GM12878 (cell line): ENCODE results near the gene ADCYAP1. TPM values are rescaled to one million over a fixed set of nuclear protein-coding genes. Genes with fewer than 3 reads are reported as not detected.

Experiments
- ATAC-seq: fragments of 200-7000 bp; cut with Tn5 transposase; 3 replicates; pipeline ENCODE4 v1.9.1; 2020; ENCODE audit warnings: mild to moderate bottlenecking, moderate library complexity
- BruUV-seq: library from RNA; stranded (reverse); fragments of 400-500 nt; replicated peaks from 2 replicates; lab custom pipeline; 2021; lab: Mats Ljungman, UMichigan
- CTCF ChIA-PET: fragments of 300-600 bp; sonication (Branson Sonifier 250); formaldehyde crosslinking; extraction: SDS; loops from one replicate; lab custom pipeline; 2021; ENCODE audit warnings: inconsistent platforms; lab: Yijun Ruan, JAX
- POLR2A ChIA-PET: fragments of 350-600 bp; formaldehyde crosslinking; extraction: SDS; loops from one replicate; lab custom pipeline; 2021; ENCODE audit warnings: inconsistent platforms; lab: Charles Lee
- RAD21 ChIA-PET: fragments of 300-600 bp; sonication (Branson Sonifier 250); formaldehyde crosslinking; loops from one replicate; lab custom pipeline; 2023; ENCODE audit warnings: antibody characterized with exemption; ENCODE audit not compliant: unreplicated experiment; lab: Charles Lee
- SMC1A ChIA-PET: fragments of 300-600 bp; sonication (Branson Sonifier 250); formaldehyde crosslinking; loops from one replicate; lab custom pipeline; 2023; ENCODE audit not compliant: unreplicated experiment, uncharacterized antibody; lab: Charles Lee
- DNase-seq: peaks from one replicate; pipeline ENCODE4 v3.0.0-alpha.2; 2011; ENCODE audit warnings: low read depth, low spot score
- FAIRE-seq: peaks from 3 replicates; lab custom pipeline; 2011; peaks lifted over from hg19 to GRCh38; lab: Jason Lieb, UNC
- H2AFZ ChIP-seq: 2 replicates; pipeline ENCODE4 v1.6.0; 2011; ENCODE audit warnings: low read depth, low read length, control low read depth; ENCODE audit not compliant: control insufficient read depth
- H3K27ac ChIP-seq: 2 replicates; pipeline ENCODE4 v1.5.1; 2011; ENCODE audit warnings: control low read depth; ENCODE audit not compliant: control insufficient read depth, insufficient read depth
- H3K27me3 ChIP-seq, 2 experiments: replicated peaks in 1 of 2; 2 replicates each; pipeline versions ENCODE4 v1.6.0 to v1.6.1; 2011; ENCODE audit warnings: low read length in 1 of 2; ENCODE audit not compliant: control insufficient read depth in 2 of 2, insufficient read depth in 2 of 2
- H3K36me3 ChIP-seq, 2 experiments: 2 replicates each; pipeline ENCODE4 v1.5.1; 2011; ENCODE audit warnings: low read length in 1 of 2; ENCODE audit not compliant: control insufficient read depth in 2 of 2, insufficient read depth in 2 of 2
- H3K4me1 ChIP-seq: 2 replicates; pipeline ENCODE4 v1.6.1; 2011; ENCODE audit warnings: mild to moderate bottlenecking, low read length, moderate library complexity, mixed read lengths; ENCODE audit not compliant: control insufficient read depth, insufficient read depth
- H3K4me2 ChIP-seq: 2 replicates; pipeline ENCODE4 v1.6.0; 2011; ENCODE audit warnings: control low read depth; ENCODE audit not compliant: control insufficient read depth, insufficient read depth
- H3K4me3 ChIP-seq: fragments of 200-600 bp; sonication (generic); 2 replicates; pipeline ENCODE4 v1.5.1; 2016
- H3K79me2 ChIP-seq: 2 replicates; pipeline ENCODE4 v1.6.0; 2011; ENCODE audit warnings: low read length; ENCODE audit not compliant: control insufficient read depth, insufficient read depth
- H3K9ac ChIP-seq: 2 replicates; pipeline ENCODE4 v1.8.0; 2011; ENCODE audit warnings: low read length, control low read depth, mixed read lengths; ENCODE audit not compliant: control insufficient read depth, insufficient read depth
- H3K9me3 ChIP-seq: replicated peaks from 3 replicates; pipeline ENCODE4 v1.5.1; 2011; ENCODE audit warnings: mild to moderate bottlenecking, low read length; ENCODE audit not compliant: control insufficient read depth, insufficient read depth
- H4K20me1 ChIP-seq: 2 replicates; pipeline ENCODE4 v1.6.0; 2011; ENCODE audit not compliant: control insufficient read depth, insufficient read depth
- JUNB ChIP-seq: IDR thresholded peaks from 2 replicates; pipeline ENCODE4 v1.6.1; 2016; ENCODE audit warnings: antibody characterized with exemption, mild to moderate bottlenecking
- LARP7 ChIP-seq: fragments of 450-650 bp; IDR thresholded peaks from 2 replicates; pipeline ENCODE4 v1.6.1; 2017; ENCODE audit warnings: mild to moderate bottlenecking
- NR2C1 ChIP-seq: fragments of 450-650 bp; IDR thresholded peaks from 2 replicates; pipeline ENCODE4 v1.6.1; 2017; ENCODE audit warnings: antibody characterized with exemption, mild to moderate bottlenecking, moderate library complexity
- POLR2AphosphoS2 ChIP-seq: IDR thresholded peaks from 2 replicates; pipeline ENCODE4 v1.6.1; 2011; ENCODE audit warnings: low read depth, mild to moderate bottlenecking, low read length, improper control_type of control experiment, moderate library complexity
- RELA ChIP-seq: fragments of 450-650 bp; IDR thresholded peaks from 2 replicates; pipeline ENCODE4 v1.8.0; 2014; ENCODE audit warnings: borderline replicate concordance; ENCODE audit not compliant: partially characterized antibody
- SIN3A ChIP-seq: IDR thresholded peaks from 2 replicates; pipeline ENCODE4 v1.6.1; 2012; ENCODE audit warnings: low read depth, low read length, improper control_type of control experiment
- SRF ChIP-seq, 2 experiments: IDR thresholded peaks; 2 replicates each; pipeline ENCODE4 v1.6.1; 2011; ENCODE audit warnings: low read depth in 2 of 2, low read length in 2 of 2, mild to moderate bottlenecking in 1 of 2, moderate library complexity in 1 of 2
- TBL1XR1 ChIP-seq: IDR thresholded peaks from 2 replicates; pipeline ENCODE4 v1.6.1; 2012; ENCODE audit warnings: low read depth, low read length, improper control_type of control experiment
- TCF3 ChIP-seq: IDR thresholded peaks from 2 replicates; pipeline ENCODE4 v1.6.1; 2012; ENCODE audit warnings: low read depth, mild to moderate bottlenecking, low read length, borderline replicate concordance; ENCODE audit not compliant: insufficient read depth
- ZNF217 ChIP-seq: fragments of 450-650 bp; IDR thresholded peaks from 2 replicates; pipeline ENCODE4 v1.6.1; 2017; ENCODE audit warnings: antibody characterized with exemption, mild to moderate bottlenecking
- ZNF622 ChIP-seq: fragments of 450-650 bp; IDR thresholded peaks from 2 replicates; pipeline ENCODE4 v1.6.1; 2017; ENCODE audit warnings: mild to moderate bottlenecking, inconsistent platforms
- WGBS: methylation state at CpG from one replicate; pipeline ENCODE4 v1.1.6; 2016; ENCODE audit warnings: low lambda C conversion rate; ENCODE audit not compliant: insufficient replicate concordance, insufficient coverage; ENCODE audit errors: missing lambda C conversion rate; 5-methylcytosine and 5-hydroxymethylcytosine counted together
- in situ Hi-C: fragments of 300-500 bp; cut with MboI; formaldehyde crosslinking; loops from 9 replicates; pipeline ENCODE4 v1.14.3; 2018; ENCODE audit warnings: mixed read lengths
- intact Hi-C: fragments of 100-400 bp; cut with micrococcal nuclease; formaldehyde crosslinking; loops from one replicate; pipeline ENCODE4 v1.14.2; 2022; ENCODE audit not compliant: unreplicated experiment
- polyA plus RNA-seq, 11 experiments: library from polyadenylated mRNA; depleted of rRNA in 4 of 11; unstranded in 6 of 11; stranded (reverse) in 5 of 11; fragments of >200 nt; fragmentation: Nextera tagmentation in 4 of 11; fragmentation: Illumina TruSeq in 1 of 11; extraction: Ambion mirVana in 4 of 11; extraction: Trizol in 1 of 11; gene quantifications; 1 replicate in 1 of 11; 2 replicates in 10 of 11; pipeline versions ENCODE4 v1.2.1 to v1.2.3, GENCODE V29; 2011 to 2016; ENCODE audit warnings: inconsistent platforms in 2 of 11, missing spikeins in 2 of 11, low read depth in 1 of 11
- total RNA-seq, 4 experiments: library from RNA; depleted of rRNA in 3 of 4; stranded (reverse); fragments of >200 nt in 3 of 4; fragmentation: Illumina TruSeq in 1 of 4; extraction: Trizol in 1 of 4; gene quantifications; 2 replicates each; pipeline versions ENCODE4 v1.2.1 to v1.2.3, GENCODE V29; 2013 to 2021
- TF ChIP-seq, protein P1 (sequence below): fragments of 450-650 bp; IDR thresholded peaks from 2 replicates; pipeline ENCODE4 v1.6.1; 2016; ENCODE audit warnings: mild to moderate bottlenecking
- TF ChIP-seq, protein P2 (sequence below): fragments of 450-650 bp; IDR thresholded peaks from 2 replicates; pipeline ENCODE4 v1.6.1; 2017; ENCODE audit warnings: mild to moderate bottlenecking, moderate library complexity

ADCYAP1 gene
- total and polyA plus RNA-seq, 10 of the 15 experiments (the other 5 are each of a cell fraction or from before 2014, with no cell fraction given): 0.02 TPM; not detected in 9

DNA sequence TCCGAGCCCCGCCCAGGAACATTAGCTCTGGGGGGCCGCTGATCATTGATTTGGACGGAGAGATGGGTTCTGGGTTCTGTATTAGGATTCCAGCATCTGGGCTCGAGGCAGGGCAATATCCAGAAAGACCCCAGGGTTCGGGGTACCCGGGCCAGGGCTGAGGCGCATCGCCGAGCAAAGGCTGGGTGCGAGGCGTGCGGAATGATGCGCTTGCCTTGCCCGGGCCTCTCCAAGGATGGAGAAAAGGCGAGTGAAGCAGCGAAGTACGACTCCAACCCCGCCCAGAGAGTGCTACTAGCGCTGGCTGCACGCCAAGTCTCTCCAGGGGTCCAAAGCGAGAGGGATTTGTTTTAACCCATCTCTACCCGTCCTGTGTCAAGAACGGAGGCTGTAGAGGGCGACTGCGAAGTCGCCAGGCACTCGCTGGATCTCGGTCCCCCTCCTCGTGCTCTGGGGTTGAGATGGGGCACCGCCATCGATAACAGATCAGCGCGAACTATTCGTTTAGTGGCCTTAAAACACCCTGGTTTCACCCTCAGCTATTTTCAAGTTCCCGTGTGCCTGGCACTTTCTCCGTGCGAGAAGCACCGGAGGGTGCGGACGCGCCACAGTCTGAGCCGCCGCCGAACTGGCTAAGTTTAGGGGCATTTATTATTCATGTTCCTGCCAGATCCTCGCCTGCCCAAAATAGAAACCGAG, 1.9 kb downstream of the ADCYAP1 start:
- in situ Hi-C loops (loop anchor here (5.0 kb wide), 1 partner anchor 49 kb away; no protein-coding TSS in a partner anchor), intact Hi-C loops (no loop called here)
- Histone ChIP-seq H3K79me2 (no peaks in the 10 kb centered on the region), H4K20me1 (no peaks in the 10 kb centered on the region), H3K9ac (no peak overlapping the region), H3K36me3 (no peaks in the 10 kb centered on the region), H3K4me3 (no peak overlapping the region), H3K9me3 (no peaks in the 10 kb centered on the region; the same call in 2 of the 3 replicates), H3K4me1 (no peaks in the 10 kb centered on the region), H2AFZ (no peak overlapping the region), H3K27ac (no peak overlapping the region), H3K4me2 (no peak overlapping the region), H3K27me3 (peaks cover 2 to 9% of the 10 kb centered on the region in 2 experiments; a peak in 3 of 4 replicates)
- no peak for DNase-seq
- ChIA-PET POLR2A (no interaction called here), SMC1A (no interaction called here), CTCF (no interaction called here), RAD21 (no interaction called here)
- no peak for TF ChIP-seq SIN3A
- no peak for TF ChIP-seq JUNB
- TF ChIP-seq, protein P1, sequence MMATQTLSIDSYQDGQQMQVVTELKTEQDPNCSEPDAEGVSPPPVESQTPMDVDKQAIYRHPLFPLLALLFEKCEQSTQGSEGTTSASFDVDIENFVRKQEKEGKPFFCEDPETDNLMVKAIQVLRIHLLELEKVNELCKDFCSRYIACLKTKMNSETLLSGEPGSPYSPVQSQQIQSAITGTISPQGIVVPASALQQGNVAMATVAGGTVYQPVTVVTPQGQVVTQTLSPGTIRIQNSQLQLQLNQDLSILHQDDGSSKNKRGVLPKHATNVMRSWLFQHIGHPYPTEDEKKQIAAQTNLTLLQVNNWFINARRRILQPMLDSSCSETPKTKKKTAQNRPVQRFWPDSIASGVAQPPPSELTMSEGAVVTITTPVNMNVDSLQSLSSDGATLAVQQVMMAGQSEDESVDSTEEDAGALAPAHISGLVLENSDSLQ: no peak
- no peak for TF ChIP-seq LARP7
- TF ChIP-seq TCF3: no peak
- TF ChIP-seq POLR2AphosphoS2: no peak
- no peak for TF ChIP-seq RELA
- no peak for TF ChIP-seq TBL1XR1
- no peak for TF ChIP-seq SRF (IDR thresholded peaks at IDR 0.05; ENCODE audit: low read depth in 2 of 2, low read length in 2 of 2)
- no peak for TF ChIP-seq ZNF217
- TF ChIP-seq, protein P2, sequence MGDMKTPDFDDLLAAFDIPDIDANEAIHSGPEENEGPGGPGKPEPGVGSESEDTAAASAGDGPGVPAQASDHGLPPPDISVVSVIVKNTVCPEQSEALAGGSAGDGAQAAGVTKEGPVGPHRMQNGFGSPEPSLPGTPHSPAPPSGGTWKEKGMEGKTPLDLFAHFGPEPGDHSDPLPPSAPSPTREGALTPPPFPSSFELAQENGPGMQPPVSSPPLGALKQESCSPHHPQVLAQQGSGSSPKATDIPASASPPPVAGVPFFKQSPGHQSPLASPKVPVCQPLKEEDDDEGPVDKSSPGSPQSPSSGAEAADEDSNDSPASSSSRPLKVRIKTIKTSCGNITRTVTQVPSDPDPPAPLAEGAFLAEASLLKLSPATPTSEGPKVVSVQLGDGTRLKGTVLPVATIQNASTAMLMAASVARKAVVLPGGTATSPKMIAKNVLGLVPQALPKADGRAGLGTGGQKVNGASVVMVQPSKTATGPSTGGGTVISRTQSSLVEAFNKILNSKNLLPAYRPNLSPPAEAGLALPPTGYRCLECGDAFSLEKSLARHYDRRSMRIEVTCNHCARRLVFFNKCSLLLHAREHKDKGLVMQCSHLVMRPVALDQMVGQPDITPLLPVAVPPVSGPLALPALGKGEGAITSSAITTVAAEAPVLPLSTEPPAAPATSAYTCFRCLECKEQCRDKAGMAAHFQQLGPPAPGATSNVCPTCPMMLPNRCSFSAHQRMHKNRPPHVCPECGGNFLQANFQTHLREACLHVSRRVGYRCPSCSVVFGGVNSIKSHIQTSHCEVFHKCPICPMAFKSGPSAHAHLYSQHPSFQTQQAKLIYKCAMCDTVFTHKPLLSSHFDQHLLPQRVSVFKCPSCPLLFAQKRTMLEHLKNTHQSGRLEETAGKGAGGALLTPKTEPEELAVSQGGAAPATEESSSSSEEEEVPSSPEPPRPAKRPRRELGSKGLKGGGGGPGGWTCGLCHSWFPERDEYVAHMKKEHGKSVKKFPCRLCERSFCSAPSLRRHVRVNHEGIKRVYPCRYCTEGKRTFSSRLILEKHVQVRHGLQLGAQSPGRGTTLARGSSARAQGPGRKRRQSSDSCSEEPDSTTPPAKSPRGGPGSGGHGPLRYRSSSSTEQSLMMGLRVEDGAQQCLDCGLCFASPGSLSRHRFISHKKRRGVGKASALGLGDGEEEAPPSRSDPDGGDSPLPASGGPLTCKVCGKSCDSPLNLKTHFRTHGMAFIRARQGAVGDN: no peak
- TF ChIP-seq NR2C1: no peak
- no peak for TF ChIP-seq ZNF622
- no TSS peak for BruUV-seq
- no peak for FAIRE-seq
- no peak for ATAC-seq
- 51% methylated on average over 47 of the region's 47 CpGs for WGBS
